Left kidney (tissue), 2 donors: ENCODE measurements around the gene PPP3R1. TPM values are rescaled to one million over a fixed set of nuclear protein-coding genes. Genes with fewer than 3 reads are reported as not detected.

Source experiments
- DNase-seq: peaks from one replicate; pipeline ENCODE4 v3.0.0-alpha.2; 2013
- polyA plus RNA-seq: library from polyadenylated mRNA; unstranded; fragments of 120-200 nt; gene quantifications from one replicate; pipeline ENCODE4 v1.2.1, GENCODE V29; 2013; ENCODE audit not compliant: insufficient read length

The PPP3R1 gene
- polyA plus RNA-seq, 1 donor = 71.5 TPM

DNA sequence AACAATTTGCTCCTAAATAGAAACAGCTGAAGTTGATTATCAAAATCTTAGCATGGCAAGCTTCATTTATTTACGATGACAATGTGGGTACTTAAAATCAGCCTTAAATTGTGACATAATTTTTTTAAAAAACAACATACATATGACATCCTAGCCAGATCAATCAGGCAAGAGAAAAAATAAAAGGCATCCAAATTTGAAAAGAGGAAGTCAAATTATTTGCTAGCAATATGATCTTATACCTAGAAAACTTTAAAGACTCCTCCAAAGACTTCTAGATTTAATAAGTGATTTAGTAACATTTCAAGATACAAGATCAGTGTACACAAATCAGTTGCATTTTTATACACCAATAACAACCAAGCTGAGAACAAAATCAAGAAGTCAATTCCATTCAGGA is 14.3 kb upstream of the PPP3R1 start:
- DNase-seq = no peak

- no peak for DNase-seq
Measured at GRCh38 chr2:68263632-68264031, 11.3 kb upstream of the PPP3R1 start.

DNA sequence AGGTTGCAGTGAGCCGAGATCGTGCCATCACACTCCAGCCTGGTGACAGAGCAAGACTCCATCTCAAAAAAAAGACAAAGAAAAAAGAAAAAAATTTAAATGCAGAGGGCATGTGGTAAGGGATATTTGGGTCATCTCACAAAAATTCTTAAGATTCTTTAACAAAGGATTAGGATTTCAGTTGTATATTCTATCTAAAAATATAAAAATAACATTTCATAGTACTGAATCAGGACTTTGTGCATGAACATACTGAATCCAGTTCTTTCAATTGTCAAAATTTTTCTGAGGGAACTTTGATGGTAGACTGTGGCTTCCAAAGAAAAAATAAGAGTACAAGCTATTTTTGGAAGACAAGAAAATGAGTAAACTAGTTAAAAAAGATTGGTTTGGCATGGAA is 6.5 kb upstream of the PPP3R1 start:
- DNase-seq = no peak

GRCh38 chr2:68256093-68256450 is 3.7 kb upstream of the PPP3R1 start:
- DNase-seq = no peak

- no peak for DNase-seq
Measured at GRCh38 chr2:68253219-68254068, 1.1 kb upstream of the PPP3R1 start.

DNA sequence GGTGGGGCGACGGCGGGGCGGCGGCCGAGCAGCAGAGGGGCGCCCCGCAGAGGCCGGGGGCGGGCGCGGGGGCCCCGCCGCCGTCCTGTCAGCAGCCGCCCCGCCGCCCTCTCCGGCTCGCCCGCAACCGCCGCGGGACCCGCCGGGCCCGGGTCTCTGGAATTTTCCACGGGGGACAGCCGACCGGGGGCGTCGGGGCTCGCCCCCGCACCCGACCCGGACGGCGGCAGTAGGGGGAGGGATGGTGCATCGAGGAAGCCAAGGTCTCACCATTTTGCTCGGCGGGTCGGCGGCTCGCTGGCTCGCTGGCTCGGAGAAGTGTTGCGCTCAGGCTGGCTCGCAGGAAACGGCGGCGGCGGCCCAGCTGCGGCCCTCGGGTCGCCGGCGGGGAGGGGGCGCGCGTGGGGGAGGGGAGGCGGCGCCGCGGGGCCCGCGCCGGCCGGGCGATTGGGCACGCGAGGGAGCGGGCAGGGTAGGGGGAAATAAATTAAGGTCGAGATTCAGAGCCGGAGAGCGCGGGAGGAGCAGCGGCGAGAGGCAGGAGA is 405 bp downstream of the PPP3R1 start:
- DNase-seq = no peak

DNA sequence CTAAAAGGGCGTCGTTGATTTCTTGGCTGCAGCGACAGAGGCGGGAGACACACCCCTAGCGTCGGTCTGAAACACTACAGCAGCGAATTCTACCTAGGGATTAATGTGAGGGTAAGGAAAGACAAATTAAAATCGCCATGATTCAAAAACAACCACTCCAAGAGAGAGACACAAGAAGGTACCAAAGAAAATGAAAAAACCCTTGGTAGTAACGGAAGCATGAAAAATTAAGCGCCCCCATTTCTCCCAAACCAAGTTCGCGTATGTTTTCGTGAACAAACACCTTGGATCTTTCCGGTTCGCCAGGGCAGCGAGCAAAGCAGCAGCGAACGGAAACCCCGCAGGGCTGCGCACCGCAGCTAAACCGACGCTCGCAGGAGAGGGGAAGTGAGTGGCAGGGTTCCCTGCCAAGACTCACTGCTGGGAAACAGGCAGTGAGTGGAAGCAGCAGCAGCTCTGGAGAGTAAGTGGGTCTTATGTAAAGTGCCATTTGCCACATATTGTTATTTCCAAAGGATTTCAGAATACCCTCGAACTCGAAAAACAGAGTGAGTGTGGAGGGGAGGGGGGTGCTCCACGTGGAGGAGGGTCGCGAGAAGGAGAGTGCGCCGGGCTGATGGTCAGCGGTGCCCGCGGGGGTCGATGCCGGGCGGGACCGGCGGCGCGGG is 1.0 kb downstream of the PPP3R1 start:
- peak; percentile 83 for DNase-seq

DNA sequence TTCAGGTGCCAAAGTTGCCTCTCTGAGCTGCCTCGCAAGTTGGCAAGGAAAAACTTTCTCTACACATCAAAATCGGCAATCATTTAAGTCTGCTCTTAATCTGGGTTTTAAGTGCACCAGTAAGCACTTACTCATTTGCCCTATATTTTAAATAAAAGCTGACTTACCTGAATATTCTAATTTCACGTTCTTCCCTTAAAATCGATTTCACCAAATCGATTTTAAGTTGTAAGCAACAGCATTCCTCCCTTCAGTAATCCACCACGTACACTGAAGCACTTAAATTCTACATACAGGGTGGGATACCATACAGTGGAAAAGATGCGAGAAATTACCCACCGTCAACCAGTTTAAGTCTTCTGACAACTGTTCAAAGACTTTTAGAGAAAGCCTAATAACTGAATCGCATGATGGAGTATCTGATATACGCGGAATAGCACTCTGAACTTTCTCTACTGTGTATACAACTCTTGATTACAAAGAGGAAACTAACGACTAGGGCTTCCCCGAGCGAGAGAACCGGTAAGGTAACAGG is 1.6 kb downstream of the PPP3R1 start:
- no peak for DNase-seq

DNA sequence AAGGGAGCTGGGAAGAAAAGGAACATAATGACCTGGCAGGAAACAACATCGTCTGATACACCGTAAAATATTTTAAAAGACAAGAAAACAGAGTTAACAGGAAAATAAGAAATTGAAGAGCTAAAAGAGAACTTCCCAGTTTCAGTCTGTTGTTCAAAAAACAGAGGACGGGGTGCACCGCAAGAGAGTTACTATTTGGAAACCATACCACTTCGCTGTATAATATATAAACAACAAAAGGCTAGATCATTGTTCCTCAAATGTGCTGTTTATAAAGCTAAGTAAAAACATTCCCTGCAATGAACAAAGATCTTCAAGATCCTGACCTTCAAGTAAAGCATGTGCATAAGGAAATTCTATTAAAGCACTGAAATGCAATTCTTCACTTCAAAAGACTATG is 2.1 kb downstream of the PPP3R1 start:
- DNase-seq = no peak

- no peak for DNase-seq
Measured at GRCh38 chr2:68248806-68249205, 3.5 kb downstream of the PPP3R1 start.

DNA sequence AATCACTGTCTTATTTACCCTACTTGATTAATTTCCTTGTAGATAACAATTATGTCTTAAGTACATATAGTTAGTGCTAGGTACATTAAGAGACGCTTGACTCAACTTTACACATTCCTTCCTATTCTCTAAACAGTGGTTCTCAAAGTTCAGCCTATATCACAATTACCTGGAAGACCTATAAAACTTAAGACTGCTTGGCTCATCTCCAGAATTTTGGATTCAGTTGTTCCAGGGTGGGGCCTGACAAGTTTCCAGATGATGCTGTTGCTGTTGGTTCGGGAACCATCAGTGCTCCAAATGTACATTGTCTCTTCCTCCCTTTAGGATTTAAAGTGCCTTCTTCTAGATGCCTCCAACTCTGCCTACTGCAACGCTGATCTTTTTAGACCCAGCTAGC is 4.0 kb downstream of the PPP3R1 start:
- DNase-seq = no peak

- DNase-seq = no peak
Measured at GRCh38 chr2:68246396-68246795, 5.9 kb downstream of the PPP3R1 start.

GRCh38 chr2:68245672-68246071 is 6.7 kb downstream of the PPP3R1 start:
- no peak for DNase-seq

DNA sequence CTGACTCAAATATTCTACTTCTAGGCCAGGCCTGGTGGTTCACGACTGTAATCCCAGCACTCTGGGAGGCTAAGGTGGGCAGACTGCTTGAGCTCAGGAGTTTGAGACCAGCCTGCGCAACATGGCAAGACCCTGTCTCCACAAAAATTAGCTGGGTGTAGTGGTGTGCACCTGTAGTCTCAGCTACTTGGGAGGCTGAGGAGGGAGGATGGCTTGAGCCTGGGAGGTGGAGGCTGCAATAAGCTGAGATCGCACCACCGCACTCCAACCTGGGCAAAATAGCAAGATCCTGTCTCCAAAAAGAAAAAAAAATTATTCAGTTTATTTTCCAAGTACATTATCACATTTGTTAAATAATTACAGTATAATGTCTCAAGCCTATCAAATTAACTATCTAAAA is 7.3 kb downstream of the PPP3R1 start:
- no peak for DNase-seq

GRCh38 chr2:68244456-68244855 is 7.9 kb downstream of the PPP3R1 start:
- DNase-seq = no peak

GRCh38 chr2:68241732-68242131 is 10.6 kb downstream of the PPP3R1 start:
- DNase-seq = no peak

- DNase-seq = no peak
Measured at GRCh38 chr2:68240446-68240845, 11.9 kb downstream of the PPP3R1 start.

DNA sequence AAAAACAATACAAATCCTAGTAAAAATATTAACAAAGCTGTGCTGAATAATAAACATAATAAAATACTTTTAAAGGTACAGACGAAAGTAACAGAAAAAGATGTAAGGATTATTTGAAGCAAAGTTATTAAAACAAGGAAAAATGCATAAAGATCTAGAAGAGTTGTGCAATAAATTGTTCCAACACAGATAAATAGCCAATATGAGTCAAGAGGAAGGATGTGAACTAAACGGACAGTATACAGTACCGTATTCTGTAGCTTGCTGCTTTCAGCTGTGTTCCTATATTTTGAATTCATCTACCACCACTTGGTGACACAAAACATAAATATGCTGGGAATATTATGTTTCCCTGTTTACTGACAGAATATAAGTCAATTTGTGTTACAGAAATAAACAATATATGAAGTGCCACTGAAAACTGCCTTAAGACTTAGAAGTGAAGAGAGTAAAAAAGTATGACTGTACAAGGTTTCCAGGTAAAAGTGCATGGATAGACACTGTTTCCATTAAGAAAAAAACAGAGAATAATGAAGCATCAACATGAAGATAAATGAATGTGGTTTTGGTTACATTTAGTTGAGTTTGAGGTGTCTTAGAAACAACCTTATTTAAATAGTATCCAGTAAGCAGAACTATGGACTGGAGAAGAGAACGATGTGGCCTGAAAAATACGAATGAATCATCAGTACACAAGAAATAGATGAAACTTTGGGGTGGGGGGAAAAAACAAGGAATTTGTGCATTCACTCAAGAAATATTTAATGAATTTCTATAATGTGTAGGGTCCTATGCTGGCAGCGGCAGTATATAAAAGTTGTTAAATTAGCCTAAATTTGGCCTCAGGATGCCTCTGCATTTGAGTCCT is 13.1 kb downstream of the PPP3R1 start:
- DNase-seq = no peak

DNA sequence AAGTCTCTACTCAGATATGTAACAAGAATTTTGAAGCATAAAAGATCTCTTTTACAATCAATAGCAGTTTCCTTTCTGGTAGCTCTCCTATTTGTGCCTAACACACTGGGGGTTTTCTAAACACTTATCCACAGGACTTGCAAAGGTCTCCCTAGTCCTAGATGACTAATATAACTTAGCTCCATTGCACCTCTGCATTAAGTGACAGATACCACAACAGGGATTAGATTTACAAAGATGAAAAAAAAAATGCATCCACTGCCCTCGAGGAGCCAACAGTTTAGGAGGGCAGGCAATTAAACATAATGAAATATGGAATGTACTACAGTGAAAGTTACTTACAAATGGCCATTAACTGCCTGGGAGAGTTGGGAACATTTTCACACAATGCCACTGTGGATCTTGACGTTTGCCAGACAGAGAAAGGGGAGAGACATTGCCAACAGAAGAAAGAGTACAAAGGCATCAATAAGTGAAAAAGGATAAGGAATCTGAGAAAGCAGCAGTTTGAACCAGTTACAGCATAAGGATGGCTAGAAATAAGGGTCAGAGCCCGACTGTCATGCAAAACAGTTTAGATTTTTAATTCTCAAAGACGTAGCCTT is 14.3 kb downstream of the PPP3R1 start:
- no peak for DNase-seq

- DNase-seq = no peak
Measured at GRCh38 chr2:68237404-68237803, 14.9 kb downstream of the PPP3R1 start.

DNA sequence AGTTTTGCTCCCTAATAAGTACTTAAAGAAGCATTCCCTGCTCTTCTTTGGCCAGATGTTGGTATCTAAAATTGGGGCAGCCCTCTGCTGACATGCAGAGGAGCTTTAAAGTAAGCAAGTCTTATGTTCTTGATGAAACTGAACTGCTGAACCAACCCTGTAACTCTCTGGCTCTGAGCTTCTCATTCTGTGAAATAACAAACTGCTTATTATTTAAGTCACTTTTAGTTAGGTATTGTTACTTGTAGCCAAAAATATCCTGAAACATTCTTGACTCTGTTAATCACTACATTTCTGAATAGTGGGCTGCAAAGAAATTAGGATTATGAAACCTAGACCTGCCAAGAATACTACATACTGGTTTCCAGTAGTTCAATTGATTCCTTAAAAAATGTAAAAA is 15.5 kb downstream of the PPP3R1 start:
- no peak for DNase-seq
